HL-60 (cell line): ENCODE data around the gene PTRHD1.

ENCODE experiments used
- GABPA ChIP-seq: IDR thresholded peaks from 2 replicates; pipeline ENCODE4 v1.6.1; 2012; ENCODE audit warnings: low read depth
- POLR2AphosphoS5 ChIP-seq: IDR thresholded peaks from 2 replicates; pipeline ENCODE4 v1.6.1; 2012; ENCODE audit warnings: low read depth
- SPI1 ChIP-seq: IDR thresholded peaks from 2 replicates; pipeline ENCODE4 v1.6.1; 2012; ENCODE audit warnings: low read depth, mild to moderate bottlenecking, borderline replicate concordance
- TF ChIP-seq, protein P1 (sequence below): IDR thresholded peaks from one replicate; pipeline ENCODE4 v1.5.1; 2011; ENCODE audit warnings: low read length, control low read depth, inconsistent platforms; ENCODE audit not compliant: insufficient read depth
- TF ChIP-seq, protein P2 (sequence below): IDR thresholded peaks from 2 replicates; pipeline ENCODE4 v1.6.1; 2012; ENCODE audit warnings: low read depth; ENCODE audit not compliant: insufficient replicate concordance

DNA sequence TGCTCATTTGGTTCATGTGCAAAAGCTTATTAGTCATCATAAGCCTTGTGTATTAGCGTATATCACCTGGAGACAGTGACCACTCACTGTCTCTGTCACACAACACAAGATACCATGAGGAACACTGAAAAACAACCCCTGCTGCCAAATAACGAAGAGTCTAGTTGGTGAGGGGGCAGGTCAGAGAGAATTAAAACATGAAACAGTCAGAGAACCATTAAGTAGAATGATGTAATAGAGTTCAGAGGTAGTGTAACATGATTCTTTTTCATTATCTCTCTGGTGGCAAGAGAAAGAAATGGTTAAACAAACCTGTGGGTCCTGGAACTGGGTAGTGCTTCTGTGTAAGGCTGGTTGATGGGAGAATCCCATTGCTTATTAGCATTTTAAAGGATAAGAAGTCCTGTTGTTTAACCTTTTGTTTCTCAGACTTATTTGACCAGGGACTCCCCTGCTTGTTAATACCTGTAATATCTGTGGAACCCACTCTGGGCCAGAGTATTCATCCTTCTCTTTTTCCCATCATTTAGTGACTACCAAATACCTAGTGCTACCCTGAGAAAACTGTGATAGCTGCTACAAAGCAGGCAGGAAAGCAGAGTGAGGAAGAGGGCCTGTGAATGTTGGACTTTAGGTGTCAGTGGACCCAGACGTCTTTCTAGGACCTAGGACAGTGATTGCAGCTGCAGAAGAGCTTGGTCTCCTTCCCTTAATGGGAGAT is 38.0 kb downstream of the PTRHD1 start:
- TF ChIP-seq, protein P1, sequence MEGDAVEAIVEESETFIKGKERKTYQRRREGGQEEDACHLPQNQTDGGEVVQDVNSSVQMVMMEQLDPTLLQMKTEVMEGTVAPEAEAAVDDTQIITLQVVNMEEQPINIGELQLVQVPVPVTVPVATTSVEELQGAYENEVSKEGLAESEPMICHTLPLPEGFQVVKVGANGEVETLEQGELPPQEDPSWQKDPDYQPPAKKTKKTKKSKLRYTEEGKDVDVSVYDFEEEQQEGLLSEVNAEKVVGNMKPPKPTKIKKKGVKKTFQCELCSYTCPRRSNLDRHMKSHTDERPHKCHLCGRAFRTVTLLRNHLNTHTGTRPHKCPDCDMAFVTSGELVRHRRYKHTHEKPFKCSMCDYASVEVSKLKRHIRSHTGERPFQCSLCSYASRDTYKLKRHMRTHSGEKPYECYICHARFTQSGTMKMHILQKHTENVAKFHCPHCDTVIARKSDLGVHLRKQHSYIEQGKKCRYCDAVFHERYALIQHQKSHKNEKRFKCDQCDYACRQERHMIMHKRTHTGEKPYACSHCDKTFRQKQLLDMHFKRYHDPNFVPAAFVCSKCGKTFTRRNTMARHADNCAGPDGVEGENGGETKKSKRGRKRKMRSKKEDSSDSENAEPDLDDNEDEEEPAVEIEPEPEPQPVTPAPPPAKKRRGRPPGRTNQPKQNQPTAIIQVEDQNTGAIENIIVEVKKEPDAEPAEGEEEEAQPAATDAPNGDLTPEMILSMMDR, result no peak
- TF ChIP-seq POLR2AphosphoS5, result no peak
- TF ChIP-seq, protein P2, sequence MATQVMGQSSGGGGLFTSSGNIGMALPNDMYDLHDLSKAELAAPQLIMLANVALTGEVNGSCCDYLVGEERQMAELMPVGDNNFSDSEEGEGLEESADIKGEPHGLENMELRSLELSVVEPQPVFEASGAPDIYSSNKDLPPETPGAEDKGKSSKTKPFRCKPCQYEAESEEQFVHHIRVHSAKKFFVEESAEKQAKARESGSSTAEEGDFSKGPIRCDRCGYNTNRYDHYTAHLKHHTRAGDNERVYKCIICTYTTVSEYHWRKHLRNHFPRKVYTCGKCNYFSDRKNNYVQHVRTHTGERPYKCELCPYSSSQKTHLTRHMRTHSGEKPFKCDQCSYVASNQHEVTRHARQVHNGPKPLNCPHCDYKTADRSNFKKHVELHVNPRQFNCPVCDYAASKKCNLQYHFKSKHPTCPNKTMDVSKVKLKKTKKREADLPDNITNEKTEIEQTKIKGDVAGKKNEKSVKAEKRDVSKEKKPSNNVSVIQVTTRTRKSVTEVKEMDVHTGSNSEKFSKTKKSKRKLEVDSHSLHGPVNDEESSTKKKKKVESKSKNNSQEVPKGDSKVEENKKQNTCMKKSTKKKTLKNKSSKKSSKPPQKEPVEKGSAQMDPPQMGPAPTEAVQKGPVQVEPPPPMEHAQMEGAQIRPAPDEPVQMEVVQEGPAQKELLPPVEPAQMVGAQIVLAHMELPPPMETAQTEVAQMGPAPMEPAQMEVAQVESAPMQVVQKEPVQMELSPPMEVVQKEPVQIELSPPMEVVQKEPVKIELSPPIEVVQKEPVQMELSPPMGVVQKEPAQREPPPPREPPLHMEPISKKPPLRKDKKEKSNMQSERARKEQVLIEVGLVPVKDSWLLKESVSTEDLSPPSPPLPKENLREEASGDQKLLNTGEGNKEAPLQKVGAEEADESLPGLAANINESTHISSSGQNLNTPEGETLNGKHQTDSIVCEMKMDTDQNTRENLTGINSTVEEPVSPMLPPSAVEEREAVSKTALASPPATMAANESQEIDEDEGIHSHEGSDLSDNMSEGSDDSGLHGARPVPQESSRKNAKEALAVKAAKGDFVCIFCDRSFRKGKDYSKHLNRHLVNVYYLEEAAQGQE, result no peak
- no peak for TF ChIP-seq GABPA
- no peak for TF ChIP-seq SPI1
